Measurements from ENCODE around the gene KBTBD13. TPM values are rescaled to one million over a fixed set of nuclear protein-coding genes. Genes with fewer than 3 reads are reported as not detected.

Gene KBTBD13
- total RNA-seq, 1 donor from 2014 or later = not detected

DNA sequence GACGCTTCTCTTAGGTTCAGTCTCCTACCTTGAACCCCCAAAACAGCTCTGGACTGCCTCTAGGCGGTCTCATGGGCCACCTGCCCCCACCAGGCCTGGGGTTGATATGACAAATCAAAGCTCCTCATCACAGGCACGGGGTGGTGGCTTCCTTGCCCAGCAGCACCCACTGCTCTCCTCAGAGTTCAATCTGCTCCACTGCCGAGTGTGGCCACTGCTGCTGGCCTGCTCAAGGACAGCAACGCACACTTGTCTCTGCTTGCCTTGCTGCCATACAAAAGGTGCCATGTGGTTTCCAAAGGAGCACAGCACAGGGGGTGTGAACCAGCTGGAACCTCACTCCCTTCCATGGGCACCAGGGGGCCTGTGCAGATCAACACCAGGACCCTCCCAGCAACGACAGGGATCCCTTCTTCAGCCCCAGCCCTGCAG, 10.2 kb downstream of the KBTBD13 start:
- no peaks in the 10 kb centered on the region for H3K27me3 ChIP-seq
- H3K36me3 ChIP-seq = no peaks in the 10 kb centered on the region
- H3K9me3 ChIP-seq = no peaks in the 10 kb centered on the region
- peaks cover 53% of the 10 kb centered on the region for H3K4me1 ChIP-seq
- DNase-seq (ENCODE audit: extremely low spot score in 2 of 2) = no peak
- intact Hi-C loops (cut with DNase I) = loop anchor here (5.0 kb wide), 1 partner anchor 34 kb away; no protein-coding TSS in a partner anchor
- TF ChIP-seq POLR2A (IDR thresholded peaks at IDR 0.05) (no peak), POLR2AphosphoS5 (IDR thresholded peaks at IDR 0.05; ENCODE audit: insufficient read depth in 1 of 2, low read depth in 1 of 2) (no peak)
- TF ChIP-seq, protein P1, sequence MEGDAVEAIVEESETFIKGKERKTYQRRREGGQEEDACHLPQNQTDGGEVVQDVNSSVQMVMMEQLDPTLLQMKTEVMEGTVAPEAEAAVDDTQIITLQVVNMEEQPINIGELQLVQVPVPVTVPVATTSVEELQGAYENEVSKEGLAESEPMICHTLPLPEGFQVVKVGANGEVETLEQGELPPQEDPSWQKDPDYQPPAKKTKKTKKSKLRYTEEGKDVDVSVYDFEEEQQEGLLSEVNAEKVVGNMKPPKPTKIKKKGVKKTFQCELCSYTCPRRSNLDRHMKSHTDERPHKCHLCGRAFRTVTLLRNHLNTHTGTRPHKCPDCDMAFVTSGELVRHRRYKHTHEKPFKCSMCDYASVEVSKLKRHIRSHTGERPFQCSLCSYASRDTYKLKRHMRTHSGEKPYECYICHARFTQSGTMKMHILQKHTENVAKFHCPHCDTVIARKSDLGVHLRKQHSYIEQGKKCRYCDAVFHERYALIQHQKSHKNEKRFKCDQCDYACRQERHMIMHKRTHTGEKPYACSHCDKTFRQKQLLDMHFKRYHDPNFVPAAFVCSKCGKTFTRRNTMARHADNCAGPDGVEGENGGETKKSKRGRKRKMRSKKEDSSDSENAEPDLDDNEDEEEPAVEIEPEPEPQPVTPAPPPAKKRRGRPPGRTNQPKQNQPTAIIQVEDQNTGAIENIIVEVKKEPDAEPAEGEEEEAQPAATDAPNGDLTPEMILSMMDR (IDR thresholded peaks at IDR 0.05) = no peak
- no peak overlapping the region for H3K4me3 ChIP-seq
- peak overlapping the region; percentile 58 for H3K27ac ChIP-seq

DNA sequence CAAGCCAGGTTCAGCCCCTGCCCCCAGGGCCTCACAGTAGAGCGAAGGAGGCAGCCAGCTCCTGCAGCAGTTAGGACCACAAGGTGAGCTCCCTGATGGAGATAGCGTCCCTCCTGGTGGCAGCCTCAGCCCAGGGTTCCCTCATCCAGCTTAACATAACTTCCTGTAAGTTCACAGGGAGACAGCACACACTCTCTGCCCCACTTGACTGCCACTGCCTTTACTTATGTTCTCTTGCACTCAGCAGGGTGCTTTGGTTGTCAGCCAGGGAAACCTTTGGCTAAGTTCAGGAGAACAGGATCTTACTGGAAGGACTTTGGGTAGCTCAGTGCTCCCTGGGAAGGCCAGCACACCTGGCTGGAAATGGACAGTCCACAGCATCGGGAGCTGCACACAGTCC, 10.9 kb downstream of the KBTBD13 start:
- TF ChIP-seq POLR2AphosphoS5 (IDR thresholded peaks at IDR 0.05; ENCODE audit: insufficient read depth in 1 of 2, low read depth in 1 of 2) (no peak), POLR2A (IDR thresholded peaks at IDR 0.05) (no peak)
- TF ChIP-seq, protein P1 (IDR thresholded peaks at IDR 0.05) = no peak
- Histone ChIP-seq H3K27ac (peak overlapping the region; percentile 58), H3K36me3 (no peaks in the 10 kb centered on the region), H3K9me3 (no peaks in the 10 kb centered on the region), H3K4me3 (no peak overlapping the region), H3K27me3 (no peaks in the 10 kb centered on the region), H3K4me1 (peaks cover 50% of the 10 kb centered on the region)
- no peak for DNase-seq (ENCODE audit: extremely low spot score in 2 of 2)
- intact Hi-C loops (cut with DNase I) = loop anchor here (5.0 kb wide), 1 partner anchor 35 kb away; no protein-coding TSS in a partner anchor

- H3K4me3 ChIP-seq = no peak overlapping the region
- peak overlapping the region; percentile 58 for H3K27ac ChIP-seq
- H3K27me3 ChIP-seq = no peaks in the 10 kb centered on the region
- no peak for DNase-seq (ENCODE audit: extremely low spot score in 2 of 2)
- no peaks in the 10 kb centered on the region for H3K9me3 ChIP-seq
- H3K4me1 ChIP-seq = peaks cover 44% of the 10 kb centered on the region
- TF ChIP-seq, protein P1 (IDR thresholded peaks at IDR 0.05) = no peak
- peak; percentile 26 to 75 for TF ChIP-seq POLR2AphosphoS5 (IDR thresholded peaks at IDR 0.05; ENCODE audit: insufficient read depth in 1 of 2, low read depth in 1 of 2)
- H3K36me3 ChIP-seq = no peaks in the 10 kb centered on the region
- intact Hi-C loops (cut with DNase I) = loop anchor here (5.0 kb wide), 1 partner anchor 36 kb away; no protein-coding TSS in a partner anchor
Measured at GRCh38 chr15:65087873-65088642, 11.5 kb downstream of the KBTBD13 start.

- Histone ChIP-seq H3K27ac (peak overlapping the region; percentile 58), H3K27me3 (no peaks in the 10 kb centered on the region), H3K4me3 (no peak overlapping the region), H3K4me1 (peaks cover 43% of the 10 kb centered on the region), H3K36me3 (no peaks in the 10 kb centered on the region), H3K9me3 (no peaks in the 10 kb centered on the region)
- TF ChIP-seq POLR2AphosphoS5 (IDR thresholded peaks at IDR 0.05; ENCODE audit: insufficient read depth in 1 of 2, low read depth in 1 of 2) (no peak), POLR2A (IDR thresholded peaks at IDR 0.05) (no peak)
- intact Hi-C loops (cut with DNase I) = loop anchor here (5.0 kb wide), 1 partner anchor 36 kb away; no protein-coding TSS in a partner anchor
- DNase-seq (ENCODE audit: extremely low spot score in 2 of 2) = no peak
Measured at GRCh38 chr15:65088643-65089021, 12.1 kb downstream of the KBTBD13 start.

GRCh38 chr15:65089206-65089824, 12.8 kb downstream of the KBTBD13 start:
- intact Hi-C loops (cut with DNase I) = loop anchor here (5.0 kb wide), 1 partner anchor 37 kb away; no protein-coding TSS in a partner anchor

More at GRCh38 chr15:65089206-65089824, 12.8 kb downstream of the KBTBD13 start:
- no peaks in the 10 kb centered on the region for H3K9me3 ChIP-seq
- DNase-seq (ENCODE audit: extremely low spot score in 2 of 2) = no peak
- H3K36me3 ChIP-seq = no peaks in the 10 kb centered on the region
- H3K4me3 ChIP-seq = no peak overlapping the region
- H3K4me1 ChIP-seq = peaks cover 43% of the 10 kb centered on the region
- TF ChIP-seq POLR2A (IDR thresholded peaks at IDR 0.05) (no peak), POLR2AphosphoS5 (IDR thresholded peaks at IDR 0.05; ENCODE audit: insufficient read depth in 1 of 2, low read depth in 1 of 2) (no peak)
- TF ChIP-seq, protein P1 (IDR thresholded peaks at IDR 0.05) = no peak
- H3K27ac ChIP-seq = peak overlapping the region; percentile 58
- no peaks in the 10 kb centered on the region for H3K27me3 ChIP-seq
